HEK293 (cell line): ENCODE data around the gene MITD1.

Experiments
- ATF2 ChIP-seq: fragments of 450-650 bp; formaldehyde crosslinking; IDR thresholded peaks from 2 replicates; pipeline ENCODE4 v1.5.1; 2016; ENCODE audit warnings: missing biosample characterization, missing genetic modification characterization, low read depth
- GLIS1 ChIP-seq: fragments of 450-650 bp; formaldehyde crosslinking; IDR thresholded peaks from 2 replicates; pipeline ENCODE4 v1.5.1; 2016; ENCODE audit warnings: missing biosample characterization, missing genetic modification characterization
- GLIS2 ChIP-seq: fragments of 450-650 bp; formaldehyde crosslinking; IDR thresholded peaks from 2 replicates; pipeline ENCODE4 v1.5.1; 2016; ENCODE audit warnings: missing biosample characterization, missing genetic modification characterization
- HIC1 ChIP-seq: fragments of 450-650 bp; formaldehyde crosslinking; IDR thresholded peaks from 2 replicates; pipeline ENCODE4 v1.5.1; 2016; ENCODE audit warnings: missing biosample characterization, missing genetic modification characterization
- IKZF3 ChIP-seq: fragments of 450-650 bp; IDR thresholded peaks from 2 replicates; pipeline ENCODE4 v1.5.0; 2018; ENCODE audit warnings: missing biosample characterization, mild to moderate bottlenecking, missing genetic modification characterization, moderate library complexity
- PATZ1 ChIP-seq: fragments of 450-650 bp; formaldehyde crosslinking; IDR thresholded peaks from 2 replicates; pipeline ENCODE4 v1.5.1; 2016; ENCODE audit warnings: missing biosample characterization, missing genetic modification characterization
- PRDM4 ChIP-seq: fragments of 450-650 bp; formaldehyde crosslinking; IDR thresholded peaks from 2 replicates; pipeline ENCODE4 v1.5.1; 2017; ENCODE audit warnings: missing biosample characterization, missing genetic modification characterization
- SCRT1 ChIP-seq: fragments of 450-650 bp; formaldehyde crosslinking; IDR thresholded peaks from 2 replicates; pipeline ENCODE4 v1.5.1; 2016; ENCODE audit warnings: missing biosample characterization, missing genetic modification characterization, borderline replicate concordance
- ZBTB17 ChIP-seq: fragments of 450-650 bp; formaldehyde crosslinking; IDR thresholded peaks from 2 replicates; pipeline ENCODE4 v1.5.1; 2016; ENCODE audit warnings: missing biosample characterization, missing genetic modification characterization
- ZIC2 ChIP-seq: fragments of 450-650 bp; formaldehyde crosslinking; IDR thresholded peaks from 2 replicates; pipeline ENCODE4 v1.5.1; 2016; ENCODE audit warnings: missing biosample characterization, missing genetic modification characterization
- ZNF114 ChIP-seq: fragments of 450-650 bp; formaldehyde crosslinking; IDR thresholded peaks from 2 replicates; pipeline ENCODE4 v1.5.0; 2017; ENCODE audit warnings: missing biosample characterization, missing genetic modification characterization
- ZNF140 ChIP-seq: fragments of 450-650 bp; formaldehyde crosslinking; IDR thresholded peaks from 2 replicates; pipeline ENCODE4 v1.5.1; 2016; ENCODE audit warnings: missing biosample characterization, missing genetic modification characterization
- ZNF174 ChIP-seq: fragments of 450-650 bp; formaldehyde crosslinking; IDR thresholded peaks from 2 replicates; pipeline ENCODE4 v1.5.0; 2017; ENCODE audit warnings: missing biosample characterization, mild to moderate bottlenecking, missing genetic modification characterization
- ZNF18 ChIP-seq: fragments of 450-650 bp; formaldehyde crosslinking; IDR thresholded peaks from 2 replicates; pipeline ENCODE4 v1.5.1; 2016; ENCODE audit warnings: missing biosample characterization, missing genetic modification characterization
- ZNF184 ChIP-seq: fragments of 450-650 bp; IDR thresholded peaks from 2 replicates; pipeline ENCODE4 v1.5.1; 2018; ENCODE audit warnings: missing biosample characterization, mild to moderate bottlenecking, missing genetic modification characterization
- ZNF211 ChIP-seq: fragments of 450-650 bp; formaldehyde crosslinking; IDR thresholded peaks from 2 replicates; pipeline ENCODE4 v1.5.1; 2016; ENCODE audit warnings: low read depth, missing biosample characterization, missing genetic modification characterization
- ZNF214 ChIP-seq: fragments of 450-650 bp; formaldehyde crosslinking; IDR thresholded peaks from 2 replicates; pipeline ENCODE4 v1.5.1; 2017; ENCODE audit warnings: missing biosample characterization, mild to moderate bottlenecking, missing genetic modification characterization, borderline replicate concordance
- ZNF223 ChIP-seq: fragments of 450-650 bp; formaldehyde crosslinking; IDR thresholded peaks from 2 replicates; pipeline ENCODE4 v1.5.1; 2016; ENCODE audit warnings: missing biosample characterization, missing genetic modification characterization
- ZNF23 ChIP-seq: fragments of 450-650 bp; formaldehyde crosslinking; IDR thresholded peaks from 2 replicates; pipeline ENCODE4 v1.5.1; 2016; ENCODE audit warnings: missing biosample characterization, missing genetic modification characterization, borderline replicate concordance
- ZNF24 ChIP-seq: fragments of 450-650 bp; formaldehyde crosslinking; IDR thresholded peaks from 2 replicates; pipeline ENCODE4 v1.5.1; 2016; ENCODE audit warnings: missing biosample characterization, missing genetic modification characterization
- ZNF354C ChIP-seq: fragments of 450-650 bp; formaldehyde crosslinking; IDR thresholded peaks from 2 replicates; pipeline ENCODE4 v1.5.1; 2016; ENCODE audit warnings: missing biosample characterization, missing genetic modification characterization, low read depth, borderline replicate concordance
- ZNF501 ChIP-seq: fragments of 450-650 bp; formaldehyde crosslinking; IDR thresholded peaks from 2 replicates; pipeline ENCODE4 v1.5.1; 2016; ENCODE audit warnings: missing biosample characterization, missing genetic modification characterization
- ZNF521 ChIP-seq: fragments of 450-650 bp; formaldehyde crosslinking; IDR thresholded peaks from 2 replicates; pipeline ENCODE4 v1.5.1; 2017; ENCODE audit warnings: missing biosample characterization, mild to moderate bottlenecking, missing genetic modification characterization
- ZNF549 ChIP-seq: fragments of 450-650 bp; IDR thresholded peaks from 2 replicates; pipeline ENCODE4 v1.5.1; 2018; ENCODE audit warnings: missing biosample characterization, missing genetic modification characterization, mild to moderate bottlenecking, inconsistent platforms, moderate library complexity
- ZNF645 ChIP-seq: fragments of 450-650 bp; formaldehyde crosslinking; IDR thresholded peaks from 2 replicates; pipeline ENCODE4; 2016; ENCODE audit warnings: missing biosample characterization, missing genetic modification characterization
- ZNF677 ChIP-seq: fragments of 450-650 bp; IDR thresholded peaks from 2 replicates; pipeline ENCODE4 v1.5.0; 2018; ENCODE audit warnings: missing biosample characterization, mild to moderate bottlenecking, missing genetic modification characterization, moderate library complexity
- ZNF777 ChIP-seq: fragments of 450-650 bp; formaldehyde crosslinking; IDR thresholded peaks from 2 replicates; pipeline ENCODE4 v1.5.1; 2017; ENCODE audit warnings: missing biosample characterization, missing genetic modification characterization, borderline replicate concordance
- ZSCAN23 ChIP-seq: fragments of 450-650 bp; formaldehyde crosslinking; IDR thresholded peaks from 2 replicates; pipeline ENCODE4 v1.5.1; 2016; ENCODE audit warnings: missing biosample characterization, missing genetic modification characterization
- ZSCAN30 ChIP-seq: fragments of 450-650 bp; IDR thresholded peaks from 2 replicates; pipeline ENCODE4 v1.5.1; 2018; ENCODE audit warnings: missing biosample characterization, mild to moderate bottlenecking, missing genetic modification characterization, moderate library complexity

The MITD1 gene

GRCh38 chr2:99154643-99155536 lies 26.0 kb downstream of the MITD1 start, which contains the start of the genes LIPT1 and TSGA10 (continued):
- TF ChIP-seq HIC1 (tag by site-specific recombination) (peak; percentile 97), ZNF549 (no peak), ZNF140 (no peak), ZNF777 (tag by site-specific recombination) (no peak), PATZ1 (tag by site-specific recombination) (peak; percentile 82), ATF2 (no peak), ZNF211 (no peak), ZNF214 (no peak), ZIC2 (tag by site-specific recombination) (peak; percentile 78), ZNF114 (tag by site-specific recombination) (no peak), ZSCAN30 (peak; percentile 31; the same call in 1 of the 2 replicates), GLIS2 (tag by site-specific recombination) (peak; percentile 97), ZNF521 (tag by site-specific recombination) (no peak), ZNF223 (tag by site-specific recombination) (no peak), IKZF3 (tag by site-specific recombination) (no peak), ZBTB17 (tag by site-specific recombination) (peak; percentile 67; the same call in 1 of the 2 replicates), ZNF645 (tag by site-specific recombination) (no peak), ZNF24 (tag by site-specific recombination) (peak; percentile 57), ZNF18 (tag by site-specific recombination) (no peak), ZNF184 (tag by site-specific recombination) (no peak), ZNF174 (tag by site-specific recombination) (no peak), GLIS1 (tag by site-specific recombination) (peak; percentile 90), PRDM4 (tag by site-specific recombination) (no peak), ZNF677 (tag by site-specific recombination) (no peak), SCRT1 (tag by site-specific recombination) (peak; percentile 90), ZSCAN23 (no peak), ZNF501 (tag by site-specific recombination) (peak; percentile 90), ZNF354C (no peak), ZNF23 (tag by site-specific recombination) (no peak)
